ENCODE measurements around the gene LYPD1.

GRCh38 chr2:132670496-132671150, 618 bp upstream of the LYPD1 start:
- TF ChIP-seq POLR2A (IDR thresholded peaks at IDR 0.05; ENCODE audit: low read length) (no peak), GATA1 (IDR thresholded peaks at IDR 0.05; ENCODE audit: low read depth, low read length) (no peak)

Measured in erythroblast (primary cell).